Posterior vena cava (tissue), 2 donors: Measurements from ENCODE around the gene MACROD1. TPM values are rescaled to one million over a fixed set of nuclear protein-coding genes. Genes with fewer than 3 reads are reported as not detected.

Experiments
- DNase-seq: peaks from one replicate; pipeline ENCODE4 v3.0.0-alpha.2; 2020; ENCODE audit warnings: low spot score
- intact Hi-C, 2 donors: fragments of 100-400 bp; cut with DNase I; formaldehyde crosslinking; loops; one replicate each; pipeline versions ENCODE4 v1.14.1 to v1.14.2; 2022 to 2023
- total RNA-seq, 2 donors: library from RNA; stranded (reverse); fragmentation: NEBNext Ultra II Directional; extraction: Animal tissue kit (Norgen Biotek cat#: 25700); gene quantifications; one replicate each; pipeline ENCODE4 v1.2.1, GENCODE V29; 2021
- donor health status: DM: yes; HTN: yes; CAD: no.
- donor health status: DM: yes; HTN: yes; CAD: no.

The MACROD1 gene
- total RNA-seq, 2 donors from 2014 or later: 15.9 to 16.8 TPM

DNA sequence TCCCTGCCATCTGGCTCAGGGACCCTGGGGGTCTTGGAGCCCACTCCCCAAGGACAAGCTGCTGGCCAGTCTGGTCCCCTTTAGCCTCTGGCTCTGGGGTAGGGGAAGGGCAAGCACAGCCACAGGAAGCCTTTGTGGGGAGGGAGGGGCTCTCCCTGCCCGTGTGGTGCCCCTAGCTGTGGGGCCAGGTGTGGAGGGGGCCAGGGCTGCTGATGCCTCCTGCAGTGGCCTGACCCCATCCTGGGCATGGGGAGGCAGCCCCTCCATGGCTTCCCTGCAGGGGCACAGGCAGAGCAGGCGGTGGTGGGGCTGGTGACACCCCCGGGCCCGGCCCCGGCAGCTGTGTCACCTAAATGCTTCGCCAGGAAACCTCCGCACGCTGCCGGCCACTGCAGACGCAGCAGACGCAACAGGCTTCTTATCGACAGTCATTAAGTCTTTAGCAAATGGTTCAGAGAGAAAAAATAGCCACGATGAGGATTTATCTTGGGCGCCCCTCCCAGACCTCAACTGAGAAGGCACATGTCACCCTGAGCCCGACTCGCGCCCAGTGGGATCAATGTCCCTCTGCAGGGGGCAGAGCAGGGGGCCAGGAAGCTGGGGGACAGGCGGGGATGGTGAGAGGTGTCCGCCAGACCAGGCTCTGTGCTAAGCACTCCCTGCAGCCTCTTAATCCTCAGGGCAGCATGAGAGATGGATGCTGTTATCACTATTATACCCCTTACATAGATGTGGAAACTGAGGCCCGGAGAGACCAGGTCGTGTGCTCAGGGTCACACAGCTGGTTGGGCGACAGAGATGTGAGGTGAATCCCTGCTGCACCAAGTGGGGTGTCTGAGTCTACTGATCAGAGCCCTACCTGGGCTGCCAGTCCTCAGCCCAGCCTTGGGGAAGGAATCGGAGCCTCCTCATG is 96.3 kb downstream of the MACROD1 start:
- intact Hi-C loops: loop anchor here in 1 of 2 donors (2.0 kb wide), 1 partner anchor 149 kb away; no protein-coding TSS in a partner anchor
- DNase-seq: no peak

DNA sequence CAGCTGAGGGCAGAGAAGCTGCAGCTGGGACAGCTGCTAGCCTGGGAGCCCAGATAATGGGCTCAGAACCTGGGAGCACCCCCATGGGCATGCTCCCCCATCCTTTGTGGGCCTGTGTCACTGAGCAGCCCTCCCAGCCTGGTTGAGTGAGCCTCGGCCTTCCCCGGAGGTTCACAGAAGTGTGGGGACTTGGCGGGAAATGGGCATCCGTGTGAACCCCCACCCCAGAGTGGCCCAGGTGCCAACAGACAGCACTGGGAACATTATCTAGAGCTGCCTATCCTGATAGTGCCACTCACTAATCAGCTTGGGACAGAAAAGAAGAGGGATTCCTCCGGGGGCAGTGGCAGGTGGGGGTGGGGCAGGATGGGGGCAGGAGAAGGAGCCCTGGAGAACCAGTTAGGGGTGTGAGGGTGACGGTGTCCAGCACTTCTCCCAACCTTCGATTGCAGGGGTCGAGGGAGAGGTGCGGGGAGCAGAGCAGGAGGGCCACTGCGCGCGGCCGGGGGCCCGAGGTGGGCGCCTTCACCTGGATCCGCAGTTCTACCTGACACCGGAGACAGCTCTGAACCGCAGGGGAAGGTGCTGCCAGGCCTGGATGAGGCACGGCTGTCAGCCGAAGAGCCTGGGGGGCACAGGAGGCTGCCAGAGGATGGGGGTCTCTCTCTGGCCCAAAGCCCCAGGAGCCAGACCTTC is 97.1 kb downstream of the MACROD1 start:
- intact Hi-C loops: loop anchor here in 1 of 2 donors (2.0 kb wide), 1 partner anchor 150 kb away; no protein-coding TSS in a partner anchor
- DNase-seq: no peak

DNA sequence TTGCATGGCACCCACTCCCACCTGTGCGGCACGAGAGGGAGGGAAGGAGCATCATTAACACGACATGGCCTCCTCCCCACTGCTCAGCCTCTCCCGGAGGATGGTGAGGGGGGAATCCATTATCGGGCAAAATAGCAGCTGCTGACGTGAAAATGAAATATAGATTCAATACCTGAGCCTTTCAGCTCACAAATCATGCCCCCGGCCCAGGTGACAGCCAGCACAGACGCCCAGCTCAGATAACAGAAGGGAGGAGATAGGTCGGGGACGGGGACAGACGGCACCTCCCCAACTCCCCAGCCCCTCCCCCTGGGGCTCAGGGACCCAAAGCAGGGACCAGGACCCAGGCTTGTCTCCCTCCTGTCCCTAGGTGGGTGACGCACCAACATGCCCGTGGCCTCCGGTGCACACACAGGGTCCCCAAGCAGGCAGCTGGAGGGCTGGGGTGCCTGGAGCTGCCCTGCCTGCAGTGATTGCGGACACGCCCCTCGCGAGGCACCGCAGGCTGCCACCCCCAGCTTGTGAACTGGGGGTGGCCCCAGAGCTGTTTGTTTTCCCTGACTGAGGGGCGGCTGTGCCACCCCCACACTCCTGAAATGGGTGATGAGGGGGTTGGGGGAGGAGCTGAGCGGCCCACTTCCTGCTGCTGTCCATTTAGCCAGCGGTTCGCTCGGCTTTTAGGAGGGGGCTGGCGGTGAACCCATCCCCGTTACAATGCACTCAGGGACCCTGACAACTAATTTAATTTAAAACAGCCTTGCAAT is 98.5 kb downstream of the MACROD1 start:
- intact Hi-C loops: no loop called here
- no peak for DNase-seq

DNA sequence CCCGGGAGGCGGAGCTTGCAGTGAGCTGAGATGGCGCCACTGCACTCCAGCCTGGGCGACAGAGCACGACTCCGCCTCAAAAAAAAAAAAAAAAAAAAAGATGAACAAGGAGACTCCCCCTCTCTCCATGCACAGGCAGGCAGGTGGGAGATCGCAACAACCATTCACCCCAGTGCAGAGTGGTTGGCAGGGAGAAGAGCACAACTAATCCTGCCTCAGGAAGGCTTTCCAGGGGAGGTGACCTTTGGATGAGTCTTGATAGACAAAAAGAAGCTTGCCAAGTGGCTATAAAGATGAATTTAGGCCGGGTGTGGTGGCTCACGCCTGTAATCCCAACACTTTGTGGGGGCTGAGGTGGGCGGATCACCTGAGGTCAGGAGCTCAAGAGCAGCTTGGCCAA is 100.2 kb downstream of the MACROD1 start:
- intact Hi-C loops: no loop called here
- DNase-seq: no peak

DNA sequence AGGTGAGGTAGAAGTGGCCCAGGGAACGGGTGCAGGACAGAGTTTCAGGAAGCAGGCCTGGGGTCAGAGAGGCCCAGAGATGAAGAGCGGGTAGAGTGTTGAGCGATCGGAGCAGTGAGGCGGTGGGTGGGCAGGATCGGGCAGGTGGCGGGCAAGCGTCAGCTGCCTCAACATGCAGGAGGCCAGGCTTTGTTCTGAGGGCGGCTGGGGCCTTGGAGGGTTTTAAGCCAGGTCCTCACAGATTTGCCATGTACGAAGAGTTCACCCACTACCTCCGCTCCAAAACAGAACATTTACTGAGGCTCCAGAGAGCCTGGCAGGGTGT is 100.8 kb downstream of the MACROD1 start:
- intact Hi-C loops: no loop called here
- DNase-seq: no peak

DNA sequence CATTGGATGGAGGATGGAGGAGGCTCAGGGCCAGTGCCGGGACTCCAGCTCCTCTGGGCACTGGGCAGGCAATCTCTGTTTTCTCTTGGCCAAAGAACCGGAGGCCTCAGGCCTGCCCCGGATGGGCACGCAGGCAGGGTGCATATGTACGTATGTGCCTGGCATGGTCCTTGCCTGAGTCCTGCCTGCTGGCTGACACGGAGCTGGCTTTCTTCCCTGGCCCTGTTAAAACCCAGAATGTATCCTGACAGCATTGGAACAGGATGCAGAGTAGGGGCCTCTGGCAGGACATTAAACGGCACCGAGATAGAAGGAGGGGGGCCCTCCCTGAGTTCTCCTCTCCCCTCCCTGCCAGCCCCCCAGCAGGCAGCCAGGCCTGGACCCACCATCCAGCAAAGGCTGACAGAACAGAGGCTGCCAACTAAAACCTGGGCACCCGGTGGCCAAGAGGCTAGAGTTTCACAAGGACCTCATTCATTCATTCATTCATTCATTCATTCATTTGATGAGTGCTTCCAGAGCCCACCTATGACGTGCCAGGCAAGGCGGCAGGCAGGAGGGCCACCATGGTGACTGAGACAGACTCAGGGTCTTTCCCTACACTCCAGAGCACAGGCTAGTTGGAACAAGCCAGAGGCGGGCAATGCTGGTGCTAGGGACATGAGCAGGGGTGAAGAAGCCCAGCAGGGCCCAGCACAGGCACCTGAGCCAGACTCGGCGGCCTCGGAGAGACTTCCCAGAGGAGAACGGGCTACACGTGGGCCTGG is 101.4 kb downstream of the MACROD1 start:
- intact Hi-C loops: no loop called here
- no peak for DNase-seq

DNA sequence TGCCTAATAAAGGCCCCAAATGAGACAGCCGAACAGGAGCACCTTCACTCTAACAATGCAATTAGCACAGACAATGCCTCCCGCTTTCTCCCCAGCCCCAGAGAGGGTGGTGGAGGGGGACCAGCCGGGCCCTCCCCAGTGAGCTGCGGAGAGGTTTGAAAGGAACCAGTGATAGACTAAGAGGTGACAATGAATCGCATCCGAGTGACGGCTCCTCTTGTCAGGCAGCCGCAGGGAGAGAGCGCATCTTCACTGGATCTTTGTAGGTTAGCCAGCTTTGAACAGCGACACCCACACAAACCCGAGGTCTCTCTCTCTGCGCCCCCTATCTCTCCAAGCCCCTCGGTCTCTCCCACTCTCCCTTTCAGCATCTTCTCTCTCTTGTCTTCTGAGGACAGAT is 102.1 kb downstream of the MACROD1 start:
- no peak for DNase-seq
- intact Hi-C loops: no loop called here

DNA sequence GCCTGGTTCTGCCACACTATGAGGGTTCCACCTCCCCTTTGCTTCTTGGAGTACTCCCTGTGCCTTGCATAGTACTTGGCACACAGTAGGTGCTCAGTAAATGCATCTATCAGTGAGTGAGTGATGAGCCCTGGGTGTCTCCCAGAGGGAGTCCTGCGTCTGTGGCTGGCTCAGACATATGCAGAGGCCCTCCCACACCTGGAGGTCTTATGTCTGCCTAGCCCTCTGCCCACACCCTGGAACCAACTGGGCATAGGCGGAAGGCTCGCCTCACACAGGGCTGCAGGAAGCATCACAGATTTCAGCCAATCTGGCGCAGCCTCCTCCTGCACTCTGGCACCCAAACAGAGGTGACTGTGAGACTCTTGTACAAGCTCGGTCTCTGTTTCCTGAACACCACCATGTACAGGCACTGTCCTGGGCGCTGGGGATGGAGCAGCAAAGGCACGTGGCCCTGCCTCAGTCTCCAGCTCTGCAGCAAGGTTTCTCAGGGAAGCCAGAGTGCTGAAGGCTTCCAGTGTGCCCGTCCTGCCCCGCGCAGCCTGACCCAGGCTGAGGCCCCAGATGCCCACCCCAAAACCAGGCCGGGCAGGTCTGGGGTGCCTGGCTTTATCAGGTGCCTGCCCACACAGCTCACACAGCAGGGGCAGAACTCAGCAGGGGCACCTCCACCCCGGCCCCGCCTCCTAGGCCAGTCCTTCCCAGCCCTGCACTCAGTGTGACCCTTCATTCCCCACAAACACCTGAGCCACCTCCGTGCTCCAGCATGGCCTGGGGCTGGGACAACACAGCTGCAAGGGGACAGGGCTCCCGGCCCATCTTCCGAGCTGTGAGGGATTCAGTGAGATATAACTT is 103.5 kb downstream of the MACROD1 start:
- intact Hi-C loops: no loop called here
- DNase-seq: no peak

DNA sequence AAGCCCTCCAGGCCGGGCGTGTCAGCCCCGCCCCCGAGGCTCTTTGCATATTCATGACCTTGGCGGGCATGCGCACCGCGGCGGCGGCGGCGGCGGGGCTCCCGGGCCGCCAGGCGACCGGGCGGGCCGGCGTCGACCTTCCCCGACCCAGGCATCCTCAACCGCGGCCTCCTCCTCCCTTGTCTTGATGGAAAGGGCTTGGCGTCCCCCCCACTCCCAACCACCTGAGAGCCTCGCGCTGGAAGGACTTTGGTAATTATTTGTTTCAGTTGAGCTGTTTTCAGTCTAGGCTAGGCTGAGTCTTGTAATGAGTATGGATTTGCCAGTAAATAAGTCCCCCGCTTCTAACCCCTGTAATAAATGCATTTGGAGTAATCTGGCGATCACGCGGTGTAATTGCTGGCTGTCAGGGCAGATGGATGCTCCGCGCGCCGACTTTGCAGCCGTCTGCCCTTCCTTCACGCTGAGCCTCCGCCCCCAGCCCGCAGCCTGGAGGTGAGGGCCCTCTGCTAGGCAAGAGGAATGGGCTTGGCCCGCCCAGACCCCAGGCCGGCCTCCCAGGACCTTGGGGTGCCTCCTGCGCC is 105.0 kb downstream of the MACROD1 start:
- intact Hi-C loops: no loop called here
- DNase-seq: no peak

DNA sequence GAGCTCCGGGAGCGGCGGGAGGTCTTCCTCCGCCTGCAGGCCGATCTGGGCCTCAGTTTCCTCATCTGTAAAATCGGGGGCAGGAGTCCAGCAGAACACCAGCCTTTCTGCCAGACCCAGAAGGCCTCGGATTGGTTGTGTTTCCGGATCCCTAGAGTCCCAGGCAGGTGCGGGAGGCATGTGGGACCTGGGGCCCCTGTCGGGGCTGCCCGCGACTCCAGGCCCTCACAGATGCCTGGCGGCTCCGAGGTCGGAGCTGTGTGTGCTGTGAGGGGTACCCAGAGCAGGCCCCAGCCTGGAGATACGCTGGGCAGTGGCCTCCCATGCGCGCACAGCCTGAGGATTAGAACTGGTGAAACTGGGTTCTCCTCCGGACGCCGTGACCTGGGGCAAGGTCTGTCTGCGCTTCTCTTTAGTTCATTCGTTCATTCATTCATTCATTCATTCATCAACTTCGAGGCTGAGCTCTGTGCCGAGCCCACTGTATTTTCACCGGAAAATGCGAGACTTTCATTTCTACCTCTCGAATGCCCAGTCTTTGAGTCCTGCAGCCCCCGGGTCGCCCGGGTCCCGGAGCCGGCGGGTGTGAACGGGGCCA is 105.6 kb downstream of the MACROD1 start:
- no peak for DNase-seq
- intact Hi-C loops: no loop called here

DNA sequence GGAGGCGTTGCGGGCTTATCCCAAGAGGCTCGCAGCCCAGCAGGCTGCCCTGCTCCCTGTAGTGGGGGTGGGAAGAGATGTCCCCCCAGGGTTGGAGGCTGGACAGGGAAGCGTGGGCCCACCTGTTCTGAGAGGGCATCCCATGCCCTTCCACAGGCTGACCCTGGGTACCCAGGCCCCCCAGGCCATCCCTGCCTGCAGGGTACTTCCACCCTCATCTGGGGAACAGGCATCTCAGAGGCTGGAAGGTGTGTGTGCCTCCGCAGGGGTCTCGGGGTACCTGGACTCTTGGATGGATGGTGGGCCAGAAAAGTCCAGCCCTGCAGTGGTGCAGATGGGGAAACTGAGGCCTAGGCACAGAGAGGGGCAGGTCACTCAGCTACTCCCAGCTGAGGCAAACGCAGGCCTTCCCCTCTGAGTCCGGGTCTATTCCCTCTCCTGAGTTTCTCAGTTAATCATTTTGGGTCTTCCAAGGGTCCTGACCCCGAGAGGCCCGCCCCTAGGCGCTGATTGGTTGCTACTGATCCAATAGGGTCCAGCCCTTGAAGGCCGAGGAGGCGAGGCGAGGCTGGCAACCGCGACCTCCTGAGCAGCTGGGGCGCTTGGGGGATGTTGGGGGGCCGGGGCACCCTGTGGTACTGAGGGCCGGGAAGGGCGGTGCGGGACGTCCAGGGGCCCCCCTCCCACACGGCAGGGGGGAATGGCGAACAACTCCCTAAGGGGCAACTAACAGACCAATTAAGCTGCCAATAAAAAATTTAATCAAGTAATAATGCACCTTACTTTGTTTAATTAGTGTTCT is 106.4 kb downstream of the MACROD1 start:
- intact Hi-C loops: no loop called here
- no peak for DNase-seq

DNA sequence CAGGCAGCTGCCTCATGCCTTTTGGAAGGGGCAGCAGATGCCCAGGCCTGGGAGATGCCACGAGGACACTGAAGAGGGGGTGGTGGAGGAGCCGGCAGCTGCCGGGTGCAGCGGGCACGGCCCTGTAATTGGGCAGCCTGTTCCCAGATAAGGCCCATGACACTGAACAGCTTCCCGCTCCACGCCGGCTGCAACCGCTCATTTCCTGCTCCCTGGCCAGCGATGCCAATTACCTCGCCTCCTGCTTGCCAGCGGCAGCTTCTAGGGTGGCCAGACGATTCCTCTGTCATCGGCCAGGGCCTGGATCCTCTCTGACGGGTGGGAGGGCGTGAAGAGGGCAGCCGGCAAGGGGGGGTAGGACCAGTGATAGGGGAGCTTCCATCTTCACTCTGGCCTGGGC is 107.4 kb downstream of the MACROD1 start:
- DNase-seq: no peak
- intact Hi-C loops: no loop called here

DNA sequence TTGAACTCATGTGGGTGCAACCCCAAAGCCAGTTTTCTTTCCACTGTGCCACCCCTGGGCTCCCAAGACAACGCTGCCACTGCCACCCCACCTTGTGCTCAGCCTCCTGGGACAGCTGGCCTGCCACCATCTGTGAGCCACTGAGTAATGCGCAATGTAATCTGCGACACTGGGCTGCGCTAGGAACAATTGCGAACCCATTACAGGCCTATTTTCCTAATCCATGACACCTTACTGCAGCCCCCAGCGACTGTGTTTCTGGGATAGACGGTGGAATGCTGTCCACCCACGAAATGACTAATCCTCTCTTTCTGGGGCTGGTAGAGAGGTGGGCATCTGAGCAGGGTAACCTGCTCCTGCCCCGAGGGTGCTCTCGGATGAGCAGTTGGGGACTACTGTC is 108.0 kb downstream of the MACROD1 start:
- intact Hi-C loops: no loop called here
- DNase-seq: no peak

DNA sequence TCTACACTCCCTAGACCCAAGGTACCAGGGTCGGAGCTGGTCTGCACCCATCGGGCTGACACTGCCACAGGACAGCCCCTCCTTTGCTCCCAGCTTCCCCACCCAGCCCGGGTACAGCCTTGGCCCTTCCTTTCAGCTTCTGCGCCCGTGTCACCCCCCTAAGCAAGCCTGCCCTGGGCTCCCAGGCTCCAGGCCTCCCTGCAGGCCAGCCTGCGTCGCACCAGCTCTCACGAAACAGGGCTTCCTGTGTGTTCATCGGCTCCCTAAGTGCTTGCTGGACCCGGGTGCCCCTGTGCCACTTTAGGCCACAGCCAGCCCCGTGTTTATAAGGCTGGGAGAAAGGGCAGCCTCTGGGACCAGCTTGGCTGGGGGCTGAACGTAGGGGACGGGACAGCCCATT is 109.1 kb downstream of the MACROD1 start:
- DNase-seq: no peak
- intact Hi-C loops: no loop called here

DNA sequence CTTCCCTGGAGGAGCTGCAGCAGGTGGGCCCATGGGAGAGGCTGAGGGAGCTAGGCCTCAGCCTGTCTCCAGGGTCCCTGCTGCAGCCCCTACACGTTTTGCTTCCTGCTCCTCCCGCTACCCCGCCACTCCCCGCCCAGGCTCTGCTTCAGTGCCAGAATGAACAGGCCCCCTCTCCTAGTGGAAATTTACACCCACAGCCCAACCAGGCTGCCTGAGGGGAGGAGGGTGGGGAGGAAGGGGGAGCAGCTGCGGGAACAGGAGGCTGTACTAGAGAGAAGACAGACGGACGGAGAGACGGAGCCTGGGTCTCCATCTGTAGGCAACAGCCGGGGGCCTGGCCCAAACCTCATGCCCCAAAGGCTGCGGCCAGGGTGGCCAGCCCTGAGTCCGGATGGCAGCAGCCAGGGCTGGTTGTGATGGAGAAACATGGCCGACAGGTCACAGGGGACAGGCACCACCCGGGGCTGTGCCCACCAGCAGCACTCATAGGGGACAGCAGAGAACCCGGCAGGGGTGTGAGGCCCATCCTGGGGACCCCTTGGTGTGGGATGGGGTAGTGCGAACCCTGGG is 109.6 kb downstream of the MACROD1 start:
- intact Hi-C loops: no loop called here
- DNase-seq: no peak

DNA sequence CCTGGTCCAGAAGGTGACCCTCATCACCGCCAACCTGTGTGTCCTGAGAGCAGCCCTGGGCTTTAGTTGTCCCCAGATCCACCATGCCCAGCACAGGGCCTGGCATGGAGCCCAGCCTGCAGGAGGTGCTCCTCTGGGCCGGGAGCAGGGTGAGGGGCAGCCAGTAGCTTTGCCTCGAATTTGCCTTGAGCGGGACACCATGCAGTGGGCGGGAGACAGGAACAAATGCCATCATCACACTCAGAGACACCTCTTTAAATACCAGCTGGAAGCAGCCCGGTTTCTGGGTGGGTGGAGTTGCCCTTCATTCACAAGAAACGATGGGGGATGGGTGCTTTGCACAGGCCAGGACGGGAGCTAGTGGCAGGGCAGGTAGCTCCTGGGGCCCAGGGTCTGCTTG is 110.8 kb downstream of the MACROD1 start:
- intact Hi-C loops: no loop called here
- no peak for DNase-seq

DNA sequence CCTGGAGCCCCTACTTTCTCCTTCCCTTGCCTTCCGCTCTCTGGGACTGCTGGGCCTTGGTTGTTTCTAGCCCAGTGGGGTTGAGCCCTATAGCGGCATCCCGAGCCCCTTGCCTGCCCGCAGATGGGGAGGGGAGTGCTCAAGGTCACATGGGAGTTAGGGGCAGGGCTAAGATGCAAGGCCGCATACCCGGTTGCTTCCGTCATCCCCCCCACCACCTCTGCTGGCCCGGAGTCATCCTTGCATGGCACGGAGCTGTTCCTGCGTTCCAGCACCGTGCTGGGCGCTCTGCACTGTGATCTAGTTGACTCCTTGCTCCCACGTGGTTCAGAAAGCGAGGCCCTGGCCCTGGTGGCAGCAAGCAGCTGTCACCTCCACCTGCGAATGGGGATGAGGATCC is 112.2 kb downstream of the MACROD1 start:
- intact Hi-C loops: no loop called here
- no peak for DNase-seq
